ENCODE measurements around the gene ATF3.
"Not testable (repeated sequence)": the region's sequence is repeated elsewhere in the genome, so short reads cannot be mapped to it uniquely, and the experiment has no call there.

Gene ATF3

DNA sequence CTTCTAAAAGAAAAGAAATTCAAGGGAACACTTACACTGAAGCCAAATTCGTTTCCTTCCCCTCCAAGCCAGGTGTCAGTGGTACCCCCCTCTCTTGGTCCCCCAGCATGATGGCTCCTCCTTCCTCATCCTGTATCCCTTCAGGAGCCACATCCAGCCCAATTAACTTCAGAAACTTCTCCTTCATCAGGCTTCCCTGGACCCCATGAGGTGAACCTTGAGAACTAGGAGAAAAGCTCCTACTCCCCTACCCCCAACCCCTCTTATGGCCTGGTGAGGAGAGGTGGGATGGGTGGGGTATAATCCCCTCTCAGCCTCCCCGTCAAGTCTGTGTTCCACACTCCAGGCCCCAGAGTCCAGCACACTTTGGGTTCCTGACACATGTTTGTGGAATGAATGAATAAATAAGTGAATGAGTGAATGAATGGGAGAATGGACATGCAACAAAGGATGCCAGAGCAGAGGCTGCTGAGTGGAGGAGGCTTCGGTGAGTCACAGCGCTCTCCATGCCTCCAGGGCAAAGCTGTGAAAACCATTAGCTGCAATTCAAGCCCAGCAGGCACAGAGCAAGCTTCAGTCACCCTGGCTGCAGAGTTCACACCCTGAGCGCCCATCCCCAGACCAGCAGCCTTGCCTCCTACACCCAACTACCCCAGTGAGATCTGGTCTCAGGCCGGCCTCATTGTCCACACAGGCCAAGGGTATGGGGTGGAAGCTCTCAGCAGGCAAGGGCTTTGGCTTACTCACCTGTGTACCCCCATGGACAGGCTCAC is 47.3 kb downstream of the ATF3 start:
- DNase-seq, result no peak

DNA sequence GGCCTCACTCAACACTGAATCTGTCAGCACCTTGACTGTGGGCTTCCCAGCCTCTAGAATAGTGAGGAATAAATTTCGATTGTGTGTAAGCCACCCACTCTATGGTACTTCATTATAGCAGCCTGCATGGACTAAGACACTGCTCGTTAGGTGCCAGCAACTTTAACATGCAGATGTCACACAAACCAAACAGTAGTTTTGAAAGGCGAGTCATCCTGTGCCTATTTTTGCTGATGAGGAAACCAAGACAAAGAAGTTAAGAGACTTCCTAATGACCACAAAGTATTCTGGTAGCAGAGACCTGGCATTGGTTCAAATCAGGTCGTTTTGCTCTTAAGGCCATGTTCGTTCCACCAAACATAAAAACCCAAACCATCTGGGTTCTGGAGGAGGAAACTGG is 48.2 kb downstream of the ATF3 start:
- DNase-seq, result no peak

GRCh38 chr1:212658250-212658649 is 49.7 kb downstream of the ATF3 start:
- DNase-seq, result not testable (repeated sequence)

DNA sequence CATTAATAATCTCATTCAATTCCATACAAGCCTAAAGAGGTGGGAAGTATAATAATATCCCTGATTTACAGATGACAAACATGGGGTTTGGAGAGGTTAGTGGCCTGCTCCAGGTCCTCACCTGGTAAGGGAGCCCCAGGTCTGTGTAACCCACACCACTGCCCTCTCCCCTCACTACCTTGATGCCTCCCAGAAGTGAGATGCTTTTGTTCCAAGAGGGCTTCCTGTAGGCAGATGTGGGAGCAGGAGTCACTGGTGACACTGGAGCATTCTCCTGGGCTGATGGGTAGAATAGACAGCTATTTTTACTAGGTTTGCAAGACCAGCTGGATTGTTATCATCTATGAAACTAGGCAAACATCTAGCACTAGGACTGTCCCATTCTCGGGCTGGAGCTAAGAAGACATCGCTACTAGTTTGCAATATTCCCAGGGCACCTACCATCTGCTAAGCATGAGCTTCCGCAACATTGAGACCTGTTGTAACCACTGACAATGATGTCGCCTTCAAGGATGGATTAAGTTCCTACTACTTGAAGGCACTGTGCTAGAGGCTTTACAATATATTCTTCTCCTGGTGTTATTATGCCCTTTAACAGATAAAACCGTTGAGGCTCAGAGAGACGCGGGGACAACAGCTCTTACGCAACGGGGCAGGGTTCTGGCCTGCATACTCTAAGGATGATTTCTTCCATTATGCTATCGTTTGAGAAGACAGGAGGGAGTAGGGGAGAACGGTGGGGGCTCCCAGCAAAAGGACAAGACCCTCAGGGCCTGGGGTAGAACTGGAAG is 56.0 kb downstream of the ATF3 start:
- peak in 1 of 2 experiments; percentile 36 for DNase-seq

GRCh38 chr1:212665241-212666115 is 56.9 kb downstream of the ATF3 start:
- DNase-seq, result peak; percentile 55 to 78

- no peak for DNase-seq
Observed at GRCh38 chr1:212666116-212666775, 57.7 kb downstream of the ATF3 start.

- DNase-seq, result peak; percentile 85 to 94
Observed at GRCh38 chr1:212667223-212668139, 58.9 kb downstream of the ATF3 start.

- no peak for DNase-seq
Observed at GRCh38 chr1:212668477-212668876, 59.9 kb downstream of the ATF3 start.

GRCh38 chr1:212669102-212669501 is 60.5 kb downstream of the ATF3 start:
- DNase-seq, result peak in 1 of 2 experiments; percentile 40

GRCh38 chr1:212669600-212669999 is 61.0 kb downstream of the ATF3 start:
- DNase-seq, result no peak

- DNase-seq, result no peak
Observed at GRCh38 chr1:212670301-212670700, 61.7 kb downstream of the ATF3 start.
